A549 (cell line): ENCODE results near the gene XRCC6. TPM values are rescaled to one million over a fixed set of nuclear protein-coding genes. Genes with fewer than 3 reads are reported as not detected.

Source experiments
- ATAC-seq, 2 experiments: fragments of 200-7000 bp in 1 of 2; fragments of >200 bp in 1 of 2; cut with Nextera tagmentation in 1 of 2; cut with Tn5 transposase in 1 of 2; 3 replicates each; pipeline versions ENCODE4 v1.8.0 to v1.9.1; 2018 to 2020; ENCODE audit warnings: mild to moderate bottlenecking in 1 of 2, moderate library complexity in 1 of 2
- CTCF ChIA-PET: fragments of 300-600 bp; sonication (Branson Sonifier 250); formaldehyde crosslinking; extraction: SDS; loops from one replicate; lab custom pipeline; 2021; ENCODE audit warnings: antibody characterized with exemption, inconsistent platforms; lab: Yijun Ruan, JAX
- POLR2A ChIA-PET: fragments of 350-600 bp; formaldehyde crosslinking; extraction: SDS; loops from one replicate; lab custom pipeline; 2021; ENCODE audit warnings: antibody characterized with exemption, inconsistent platforms; lab: Yijun Ruan, JAX
- DNase-seq, 2 experiments: peaks; one replicate each; pipeline versions ENCODE4 v3.0.0 to v3.0.0-alpha.2; 2011 to 2016; ENCODE audit warnings: low read depth in 1 of 2, low spot score in 1 of 2
- FAIRE-seq: peaks from 2 replicates; lab custom pipeline; 2011; peaks lifted over from hg19 to GRCh38; lab: Jason Lieb, UNC
- H3K27ac ChIP-seq, 2 experiments: fragments of >200 bp; sonication (Bioruptor Twin); formaldehyde crosslinking; 3 replicates each; pipeline ENCODE4 v1.5.1; 2016 to 2017
- H3K4me1 ChIP-seq: fragments of >200 bp; sonication (Bioruptor Twin); formaldehyde crosslinking; 3 replicates; pipeline ENCODE4 v1.6.1; 2016
- H3K4me2 ChIP-seq: fragments of >200 bp; sonication (Bioruptor Twin); formaldehyde crosslinking; 3 replicates; pipeline ENCODE4 v1.6.1; 2016
- H3K4me3 ChIP-seq: fragments of >200 bp; sonication (Bioruptor Twin); formaldehyde crosslinking; 3 replicates; pipeline ENCODE4 v1.5.1; 2016
- H3K9me3 ChIP-seq: fragments of >200 bp; sonication (Bioruptor Twin); formaldehyde crosslinking; 3 replicates; pipeline ENCODE4 v1.6.1; 2016
- BHLHE40 ChIP-seq: IDR thresholded peaks from 2 replicates; pipeline ENCODE4 v1.6.1; 2012; ENCODE audit warnings: low read depth, low read length, inconsistent platforms
- CBX2 ChIP-seq: fragments of 200-600 bp; sonication (generic); IDR thresholded peaks from 2 replicates; pipeline ENCODE4 v1.6.1; 2016; ENCODE audit warnings: low read depth, mild to moderate bottlenecking, borderline replicate concordance
- CBX8 ChIP-seq: fragments of 200-600 bp; sonication (generic); IDR thresholded peaks from 2 replicates; pipeline ENCODE4 v1.6.1; 2016
- CEBPB ChIP-seq, 2 experiments: fragments of >200 bp in 1 of 2; sonication (Bioruptor Twin) in 1 of 2; formaldehyde crosslinking in 1 of 2; IDR thresholded peaks; 2 replicates each; pipeline ENCODE4 v1.6.1; 2012 to 2016
- EHMT2 ChIP-seq: fragments of 200-600 bp; sonication (generic); IDR thresholded peaks from 2 replicates; pipeline ENCODE4 v1.6.1; 2016; ENCODE audit warnings: antibody characterized with exemption, low read depth, mild to moderate bottlenecking, moderate library complexity
- EP300 ChIP-seq, 2 experiments: fragments of >200 bp; sonication (Bioruptor Twin); formaldehyde crosslinking; IDR thresholded peaks; 2 replicates in 1 of 2; 3 replicates in 1 of 2; pipeline ENCODE4 v1.6.1; 2016 to 2017
- ESRRA ChIP-seq: fragments of 150-350 bp; IDR thresholded peaks from 2 replicates; pipeline ENCODE4 v1.6.1; 2014; ENCODE audit warnings: mild to moderate bottlenecking, low read length, borderline replicate concordance
- GATA3 ChIP-seq: IDR thresholded peaks from 2 replicates; pipeline ENCODE4 v1.6.1; 2012; ENCODE audit warnings: borderline replicate concordance
- HEYL ChIP-seq: fragments of 250-450 bp; sonication (Bioruptor Pico); IDR thresholded peaks from 2 replicates; pipeline ENCODE4 v1.8.0; 2021; ENCODE audit warnings: mild to moderate bottlenecking, moderate library complexity
- JUN ChIP-seq, 2 experiments: fragments of >200 bp; sonication (Bioruptor Twin); formaldehyde crosslinking; IDR thresholded peaks; 2 replicates in 1 of 2; 3 replicates in 1 of 2; pipeline ENCODE4 v1.6.1; 2016 to 2017
- KDM1A ChIP-seq: fragments of 200-600 bp; sonication (generic); IDR thresholded peaks from 2 replicates; pipeline ENCODE4 v1.6.1; 2016; ENCODE audit warnings: low read depth, mild to moderate bottlenecking
- KDM5A ChIP-seq: fragments of 200-600 bp; sonication (generic); IDR thresholded peaks from 2 replicates; pipeline ENCODE4 v1.6.1; 2016; ENCODE audit warnings: antibody characterized with exemption, mild to moderate bottlenecking
- MAZ ChIP-seq: fragments of 150-350 bp; IDR thresholded peaks from 2 replicates; pipeline ENCODE4 v1.6.1; 2014; ENCODE audit warnings: antibody characterized with exemption, low read depth, low read length, borderline replicate concordance
- MYC ChIP-seq: IDR thresholded peaks from 2 replicates; pipeline ENCODE4 v1.6.1; 2012; ENCODE audit warnings: mild to moderate bottlenecking, inconsistent platforms, low read length, improper control_type of control experiment, borderline replicate concordance
- NFE2L2 ChIP-seq: fragments of 150-350 bp; conservative IDR thresholded peaks from 2 replicates; pipeline ENCODE4 v1.6.1; 2014; ENCODE audit warnings: low read length
- NPAS2 ChIP-seq: fragments of 250-450 bp; sonication (Bioruptor Pico); IDR thresholded peaks from 2 replicates; pipeline ENCODE4 v1.8.0; 2022; ENCODE audit warnings: mild to moderate bottlenecking, moderate library complexity, borderline replicate concordance
- NR3C1 ChIP-seq: fragments of >200 bp; sonication (Bioruptor Twin); formaldehyde crosslinking; IDR thresholded peaks from 3 replicates; pipeline ENCODE4 v1.6.1; 2017
- PHF8 ChIP-seq: fragments of 200-600 bp; sonication (generic); IDR thresholded peaks from 2 replicates; pipeline ENCODE4 v1.6.1; 2016; ENCODE audit warnings: low read depth, mild to moderate bottlenecking, antibody characterized with exemption, moderate library complexity, borderline replicate concordance
- POLR2A ChIP-seq: IDR thresholded peaks from 2 replicates; pipeline ENCODE4 v1.6.1; 2012; ENCODE audit warnings: mild to moderate bottlenecking, low read length
- RARB ChIP-seq: fragments of 250-450 bp; sonication (Bioruptor Pico); IDR thresholded peaks from 2 replicates; pipeline ENCODE4 v1.8.0; 2021; ENCODE audit warnings: mild to moderate bottlenecking, moderate library complexity
- RCOR1 ChIP-seq: fragments of 150-350 bp; IDR thresholded peaks from 2 replicates; pipeline ENCODE4 v1.6.1; 2014; ENCODE audit warnings: antibody characterized with exemption, low read length, low read depth
- RFX5 ChIP-seq: fragments of 450-650 bp; IDR thresholded peaks from 2 replicates; pipeline ENCODE4 v1.7.1; 2014; ENCODE audit warnings: antibody characterized with exemption, mild to moderate bottlenecking, moderate library complexity
- SMC3 ChIP-seq: fragments of >200 bp; sonication (Bioruptor Twin); formaldehyde crosslinking; IDR thresholded peaks from 3 replicates; pipeline ENCODE4 v1.6.1; 2018; ENCODE audit warnings: inconsistent platforms
- TP53 ChIP-seq: fragments of 250-450 bp; sonication (Bioruptor Pico); IDR thresholded peaks from 2 replicates; pipeline ENCODE4 v1.5.0; 2021; ENCODE audit warnings: mild to moderate bottlenecking, moderate library complexity
- ZNF302 ChIP-seq: fragments of 250-450 bp; sonication (Bioruptor Pico); IDR thresholded peaks from 2 replicates; pipeline ENCODE4 v1.9.0; 2021; ENCODE audit warnings: inconsistent platforms, mild to moderate bottlenecking, moderate library complexity
- ZSCAN20 ChIP-seq: fragments of 250-450 bp; sonication (Bioruptor Pico); IDR thresholded peaks from 2 replicates; pipeline ENCODE4 v1.8.0; 2022; ENCODE audit warnings: mild to moderate bottlenecking, moderate library complexity
- WGBS: methylation state at CpG from one replicate; pipeline ENCODE4 v1.1.6; 2017; ENCODE audit errors: missing lambda C conversion rate; 5-methylcytosine and 5-hydroxymethylcytosine counted together
- polyA plus RNA-seq, 4 experiments: library from polyadenylated mRNA; depleted of rRNA in 3 of 4; stranded (reverse); fragments of >200 nt; fragmentation: RNase III in 1 of 4; extraction: RNeasy Plus Mini Kit Qiagen cat#74134 plus additional on column Dnase treatment in 1 of 4; gene quantifications; 2 replicates in 3 of 4; 3 replicates in 1 of 4; pipeline ENCODE4 v1.2.3, GENCODE V29; 2011 to 2017
- TF ChIP-seq, protein P1 (sequence below): IDR thresholded peaks from 2 replicates; pipeline ENCODE4 v1.6.1; 2012
- TF ChIP-seq, protein P2 (sequence below): fragments of 150-350 bp; IDR thresholded peaks from 2 replicates; pipeline ENCODE4 v1.6.1; 2014; ENCODE audit warnings: low read depth, mild to moderate bottlenecking, low read length
- TF ChIP-seq, protein P3 (sequence below): fragments of 250-450 bp; sonication (Bioruptor Pico); IDR thresholded peaks from 2 replicates; pipeline ENCODE4 v1.5.0; 2020; ENCODE audit warnings: low read depth, mild to moderate bottlenecking, moderate library complexity
- TF ChIP-seq, protein P4 (sequence below): fragments of >200 bp; sonication (Bioruptor Twin); formaldehyde crosslinking; IDR thresholded peaks from 2 replicates; pipeline ENCODE4 v1.6.1; 2016

The XRCC6 gene
- polyA plus RNA-seq, 2 of the 4 experiments (the other 2 are of a cell fraction), result 139 to 556 TPM

DNA sequence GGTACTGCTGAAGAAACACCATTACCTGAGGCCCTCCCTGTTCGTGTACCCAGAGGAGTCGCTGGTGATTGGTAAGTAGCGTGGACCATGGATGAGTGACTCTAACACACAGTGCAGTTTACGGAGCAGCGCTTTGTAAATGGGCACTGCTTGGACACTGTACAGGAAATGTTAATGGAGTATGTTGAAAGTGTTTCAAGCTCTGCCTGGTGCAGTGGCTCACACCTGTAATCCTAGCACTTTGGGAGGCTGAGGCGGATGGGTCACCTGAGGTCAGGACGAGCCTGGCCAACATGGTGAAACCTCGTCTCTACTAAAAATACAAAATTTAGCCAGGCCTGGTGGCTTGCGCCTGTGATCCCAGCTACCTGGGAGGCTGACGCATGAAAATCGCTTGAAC lies 29.7 kb downstream of the XRCC6 start:
- no peak overlapping the region for H3K4me2 ChIP-seq
- ChIA-PET CTCF (interaction anchor here (0.7 to 4.6 kb wide), 4 partner anchors 9 to 97 kb away, joined by 3 to 19 read pairs (median 4); no protein-coding TSS in a partner anchor), POLR2A (interaction anchor here (0.6 kb wide), 1 partner anchor 14 kb away, joined by 6 read pairs; no protein-coding TSS in a partner anchor)
- DNase-seq (no peak), FAIRE-seq (no peak), ATAC-seq (no peak)
- no peak overlapping the region for H3K27ac ChIP-seq
- WGBS, result 95% methylated on average over 10 of the region's 11 CpGs
- H3K4me3 ChIP-seq, result no peak overlapping the region
- TF ChIP-seq NFE2L2, result no peak
- no peak for TF ChIP-seq JUN (IDR thresholded peaks at IDR 0.05)
- TF ChIP-seq MAZ, result no peak
- TF ChIP-seq EP300 (IDR thresholded peaks at IDR 0.05), result no peak
- TF ChIP-seq, protein P1, sequence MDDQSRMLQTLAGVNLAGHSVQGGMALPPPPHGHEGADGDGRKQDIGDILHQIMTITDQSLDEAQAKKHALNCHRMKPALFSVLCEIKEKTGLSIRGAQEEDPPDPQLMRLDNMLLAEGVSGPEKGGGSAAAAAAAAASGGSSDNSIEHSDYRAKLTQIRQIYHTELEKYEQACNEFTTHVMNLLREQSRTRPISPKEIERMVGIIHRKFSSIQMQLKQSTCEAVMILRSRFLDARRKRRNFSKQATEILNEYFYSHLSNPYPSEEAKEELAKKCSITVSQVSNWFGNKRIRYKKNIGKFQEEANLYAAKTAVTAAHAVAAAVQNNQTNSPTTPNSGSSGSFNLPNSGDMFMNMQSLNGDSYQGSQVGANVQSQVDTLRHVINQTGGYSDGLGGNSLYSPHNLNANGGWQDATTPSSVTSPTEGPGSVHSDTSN, result no peak
- TF ChIP-seq BHLHE40, result no peak
- no peak for TF ChIP-seq ZSCAN20 (CRISPR knock-in tag)
- TF ChIP-seq POLR2A, result no peak
- TF ChIP-seq EHMT2, result no peak
- TF ChIP-seq ZNF302 (CRISPR knock-in tag), result no peak
- no peak for TF ChIP-seq RARB
- no peaks in the 10 kb centered on the region for H3K9me3 ChIP-seq
- H3K4me1 ChIP-seq, result no peaks in the 10 kb centered on the region

DNA sequence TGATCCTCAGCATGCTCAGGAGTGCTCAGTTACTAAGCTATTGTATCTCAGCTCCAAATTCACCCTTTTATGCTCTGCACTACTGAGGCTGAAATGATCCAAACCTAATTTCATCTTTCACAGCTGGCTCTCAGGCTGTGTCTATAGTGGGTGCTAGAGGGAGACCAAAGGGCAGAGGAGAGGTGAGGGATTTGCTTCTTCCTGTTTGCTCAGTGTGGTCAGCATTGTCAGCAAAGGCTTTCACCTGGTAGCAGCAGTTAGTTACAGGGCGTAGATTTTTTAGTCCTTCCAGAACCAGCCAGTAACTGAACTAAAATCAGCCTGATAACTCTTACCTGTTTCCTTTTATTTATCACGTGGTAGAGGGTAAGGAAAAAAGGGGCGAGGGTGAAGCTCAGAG lies 33.2 kb downstream of the XRCC6 start:
- Histone ChIP-seq H3K9me3 (no peaks in the 10 kb centered on the region), H3K4me3 (no peak overlapping the region), H3K27ac (no peak overlapping the region), H3K4me2 (no peak overlapping the region), H3K4me1 (no peaks in the 10 kb centered on the region)
- FAIRE-seq (no peak), DNase-seq (no peak), ATAC-seq (no peak)
- TF ChIP-seq, protein P1, result no peak
- TF ChIP-seq KDM5A (no peak), HEYL (no peak), RFX5 (no peak)
- ChIA-PET CTCF (interaction anchor here (0.6 to 4.6 kb wide), 5 partner anchors 12 to 89 kb away, joined by 3 to 19 read pairs (median 3); no protein-coding TSS in a partner anchor), POLR2A (no interaction called here)
- 96% methylated on average over 3 of the region's 3 CpGs for WGBS

DNA sequence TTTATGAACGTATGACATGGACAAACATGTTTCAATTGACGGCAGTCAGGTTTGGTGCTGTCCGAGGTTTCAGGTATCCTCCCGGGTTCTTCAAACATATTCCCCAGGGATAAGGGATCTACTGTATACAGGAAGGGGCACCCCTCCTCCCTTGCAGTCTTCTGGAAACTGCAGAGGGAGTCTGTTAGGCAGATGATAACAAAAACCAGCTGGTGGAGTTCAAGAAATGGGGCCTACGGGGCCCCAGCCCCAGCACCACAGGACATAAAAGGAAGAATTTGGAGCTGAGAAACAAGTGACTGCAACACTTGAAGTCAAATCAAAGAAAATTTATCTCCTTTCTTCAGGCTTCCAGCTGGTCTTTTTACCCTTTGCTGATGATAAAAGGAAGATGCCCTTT lies 35.5 kb downstream of the XRCC6 start:
- H3K9me3 ChIP-seq, result no peaks in the 10 kb centered on the region
- WGBS, result 84% methylated on average over 5 of the region's 5 CpGs
- TF ChIP-seq PHF8 (no peak), TP53 (CRISPR knock-in tag) (no peak), ESRRA (no peak), RCOR1 (no peak), GATA3 (no peak), MYC (no peak), NR3C1 (no peak), CBX2 (no peak), CEBPB (IDR thresholded peaks at IDR 0.05) (no peak), NPAS2 (CRISPR knock-in tag) (no peak), CBX8 (no peak), KDM1A (no peak), SMC3 (no peak), BHLHE40 (no peak), ZSCAN20 (CRISPR knock-in tag) (no peak)
- TF ChIP-seq, protein P2, sequence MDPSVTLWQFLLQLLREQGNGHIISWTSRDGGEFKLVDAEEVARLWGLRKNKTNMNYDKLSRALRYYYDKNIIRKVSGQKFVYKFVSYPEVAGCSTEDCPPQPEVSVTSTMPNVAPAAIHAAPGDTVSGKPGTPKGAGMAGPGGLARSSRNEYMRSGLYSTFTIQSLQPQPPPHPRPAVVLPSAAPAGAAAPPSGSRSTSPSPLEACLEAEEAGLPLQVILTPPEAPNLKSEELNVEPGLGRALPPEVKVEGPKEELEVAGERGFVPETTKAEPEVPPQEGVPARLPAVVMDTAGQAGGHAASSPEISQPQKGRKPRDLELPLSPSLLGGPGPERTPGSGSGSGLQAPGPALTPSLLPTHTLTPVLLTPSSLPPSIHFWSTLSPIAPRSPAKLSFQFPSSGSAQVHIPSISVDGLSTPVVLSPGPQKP, result no peak
- TF ChIP-seq, protein P3, sequence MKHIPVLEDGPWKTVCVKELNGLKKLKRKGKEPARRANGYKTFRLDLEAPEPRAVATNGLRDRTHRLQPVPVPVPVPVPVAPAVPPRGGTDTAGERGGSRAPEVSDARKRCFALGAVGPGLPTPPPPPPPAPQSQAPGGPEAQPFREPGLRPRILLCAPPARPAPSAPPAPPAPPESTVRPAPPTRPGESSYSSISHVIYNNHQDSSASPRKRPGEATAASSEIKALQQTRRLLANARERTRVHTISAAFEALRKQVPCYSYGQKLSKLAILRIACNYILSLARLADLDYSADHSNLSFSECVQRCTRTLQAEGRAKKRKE (CRISPR knock-in tag), result no peak
- TF ChIP-seq, protein P4, sequence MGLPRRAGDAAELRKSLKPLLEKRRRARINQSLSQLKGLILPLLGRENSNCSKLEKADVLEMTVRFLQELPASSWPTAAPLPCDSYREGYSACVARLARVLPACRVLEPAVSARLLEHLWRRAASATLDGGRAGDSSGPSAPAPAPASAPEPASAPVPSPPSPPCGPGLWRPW, result no peak
- TF ChIP-seq, all 56 proteins: peak for 0
- CTCF ChIA-PET, result interaction anchor here (3.7 kb wide), 1 partner anchor 10 kb away, joined by 15 read pairs; no protein-coding TSS in a partner anchor
- no peak overlapping the region for H3K4me3 ChIP-seq
- DNase-seq (no peak), FAIRE-seq (no peak), ATAC-seq (no peak)
- POLR2A ChIA-PET, result no interaction called here
- no peaks in the 10 kb centered on the region for H3K4me1 ChIP-seq
- H3K4me2 ChIP-seq, result no peak overlapping the region
- no peak overlapping the region for H3K27ac ChIP-seq
